HepG2 (cell line): ENCODE measurements around the gene SERTAD2. TPM values are rescaled to one million over a fixed set of nuclear protein-coding genes. Genes with fewer than 3 reads are reported as not detected.
A peak's percentile ranks its signal among the peaks of the same experiment; 100 is the strongest.

ENCODE experiments used
- ATF4 ChIP-seq, 2 experiments: fragments of 450-650 bp in 1 of 2; sonication (generic) in 1 of 2; formaldehyde crosslinking; IDR thresholded peaks; 2 replicates each; pipeline versions ENCODE4 v1.5.0 to v1.8.0; 2020 to 2022; ENCODE audit warnings: mild to moderate bottlenecking in 1 of 2, missing genetic modification reagents in 1 of 2
- BCL3 ChIP-seq: sonication (generic); formaldehyde crosslinking; IDR thresholded peaks from 2 replicates; pipeline ENCODE4 v1.5.1; 2020; ENCODE audit warnings: mild to moderate bottlenecking, missing genetic modification reagents, moderate library complexity
- CBFB ChIP-seq: sonication (generic); formaldehyde crosslinking; IDR thresholded peaks from 2 replicates; pipeline ENCODE4 v1.4.0; 2020; ENCODE audit warnings: missing genetic modification reagents
- E2F1 ChIP-seq: sonication (generic); formaldehyde crosslinking; IDR thresholded peaks from 2 replicates; pipeline ENCODE4 v1.5.0; 2020; ENCODE audit warnings: missing genetic modification reagents
- FOXO4 ChIP-seq: sonication (generic); formaldehyde crosslinking; conservative IDR thresholded peaks from 2 replicates; pipeline ENCODE4 v1.8.1; 2023; ENCODE audit warnings: missing genetic modification reagents
- GRHL1 ChIP-seq: sonication (generic); formaldehyde crosslinking; conservative IDR thresholded peaks from 2 replicates; pipeline ENCODE4 v1.8.0; 2022; ENCODE audit warnings: missing genetic modification reagents
- HNRNPL ChIP-seq: fragments of 200-400 bp; formaldehyde crosslinking; IDR thresholded peaks from 2 replicates; pipeline ENCODE4 v1.6.1; 2017; ENCODE audit warnings: mild to moderate bottlenecking, low read depth, low read length
- MYC ChIP-seq: sonication (generic); formaldehyde crosslinking; IDR thresholded peaks from 2 replicates; pipeline ENCODE4 v1.9.0; 2021; ENCODE audit warnings: missing genetic modification reagents, borderline replicate concordance
- NFKB2 ChIP-seq: sonication (generic); formaldehyde crosslinking; IDR thresholded peaks from 2 replicates; pipeline ENCODE4 v1.4.0; 2020; ENCODE audit warnings: missing genetic modification reagents, borderline replicate concordance
- PREB ChIP-seq: sonication (generic); formaldehyde crosslinking; IDR thresholded peaks from 2 replicates; pipeline ENCODE4 v1.4.0; 2020; ENCODE audit warnings: missing genetic modification reagents
- RFXANK ChIP-seq: IDR thresholded peaks from 2 replicates; pipeline ENCODE4 v1.6.1; 2016
- SALL1 ChIP-seq: sonication (generic); formaldehyde crosslinking; IDR thresholded peaks from 2 replicates; pipeline ENCODE4 v1.8.0; 2022; ENCODE audit warnings: mild to moderate bottlenecking, missing genetic modification reagents
- SATB2 ChIP-seq: sonication (generic); formaldehyde crosslinking; IDR thresholded peaks from 2 replicates; pipeline ENCODE4 v1.5.0; 2020; ENCODE audit warnings: missing genetic modification reagents
- SIX4 ChIP-seq: sonication (generic); formaldehyde crosslinking; IDR thresholded peaks from 2 replicates; pipeline ENCODE4 v1.4.0; 2020; ENCODE audit warnings: missing genetic modification reagents
- ZFP36L2 ChIP-seq: sonication (generic); formaldehyde crosslinking; IDR thresholded peaks from 2 replicates; pipeline ENCODE4 v1.4.0; 2020; ENCODE audit warnings: missing genetic modification reagents
- ZNF138 ChIP-seq: sonication (generic); formaldehyde crosslinking; IDR thresholded peaks from 2 replicates; pipeline ENCODE4 v1.5.0; 2020; ENCODE audit warnings: mild to moderate bottlenecking, low read depth, missing genetic modification reagents
- ZNF253 ChIP-seq: sonication (generic); formaldehyde crosslinking; IDR thresholded peaks from 2 replicates; pipeline ENCODE4 v1.8.0; 2022; ENCODE audit warnings: mild to moderate bottlenecking, missing genetic modification reagents, borderline replicate concordance
- ZNF337 ChIP-seq: sonication (generic); formaldehyde crosslinking; IDR thresholded peaks from 2 replicates; pipeline ENCODE4 v1.5.1; 2020; ENCODE audit warnings: missing genetic modification reagents, low read depth, mild to moderate bottlenecking, borderline replicate concordance
- ZNF484 ChIP-seq: sonication (generic); formaldehyde crosslinking; IDR thresholded peaks from 2 replicates; pipeline ENCODE4 v1.5.1; 2020; ENCODE audit warnings: mild to moderate bottlenecking, low read depth, missing genetic modification reagents, borderline replicate concordance
- ZNF547 ChIP-seq: sonication (generic); formaldehyde crosslinking; IDR thresholded peaks from 2 replicates; pipeline ENCODE4 v1.5.1; 2020; ENCODE audit warnings: mild to moderate bottlenecking, missing genetic modification reagents
- ZNF619 ChIP-seq: sonication (generic); formaldehyde crosslinking; IDR thresholded peaks from 2 replicates; pipeline ENCODE4 v1.4.0; 2020; ENCODE audit warnings: mild to moderate bottlenecking, missing genetic modification reagents
- ZSCAN5A ChIP-seq: sonication (generic); formaldehyde crosslinking; IDR thresholded peaks from 2 replicates; pipeline ENCODE4 v1.8.0; 2022; ENCODE audit warnings: mild to moderate bottlenecking, missing genetic modification reagents, borderline replicate concordance
- polyA plus RNA-seq, 8 experiments: library from polyadenylated mRNA; depleted of rRNA in 3 of 8; stranded (reverse) in 7 of 8; unstranded in 1 of 8; fragments of >200 nt; fragmentation: Illumina TruSeq in 4 of 8; extraction: Trizol in 4 of 8; gene quantifications; 2 replicates each; pipeline versions ENCODE4 v1.2.1 to v1.2.3, GENCODE V29; 2011 to 2016; ENCODE audit warnings: low read depth in 4 of 8, missing spikeins in 1 of 8, mixed read lengths in 1 of 8; ENCODE audit not compliant: insufficient read depth in 1 of 8
- total RNA-seq, 5 experiments: library from RNA; depleted of rRNA; stranded (reverse); fragments of >200 nt; fragmentation: Illumina TruSeq; extraction: Trizol; gene quantifications; 2 replicates each; pipeline ENCODE4 v1.2.3, GENCODE V29; 2016; ENCODE audit warnings: low read depth in 1 of 5

The SERTAD2 gene
- total and polyA plus RNA-seq, 2 of the 13 experiments (the other 11 are each of a cell fraction or from before 2014, with no cell fraction given) = 6.7 to 22.6 TPM

- TF ChIP-seq ZSCAN5A = no peak
- TF ChIP-seq RFXANK (CRISPR knock-in tag) = no peak
- TF ChIP-seq ZNF337 (CRISPR knock-in tag) = 0 out of 2 replicates have a peak, but pooled peaks have one; percentile 20
- no peak for TF ChIP-seq GRHL1
- TF ChIP-seq PREB (CRISPR knock-in tag) = no peak
- TF ChIP-seq ZFP36L2 (CRISPR knock-in tag) = no peak
- no peak for TF ChIP-seq CBFB (CRISPR knock-in tag)
- TF ChIP-seq ZNF619 = no peak
- TF ChIP-seq ATF4 (CRISPR knock-in tag; IDR thresholded peaks at IDR 0.05) = no peak
- TF ChIP-seq ZNF253 = no peak
- TF ChIP-seq MYC (CRISPR knock-in tag) = no peak
- TF ChIP-seq BCL3 (CRISPR knock-in tag) = no peak
- TF ChIP-seq HNRNPL = 0 out of 2 replicates have a peak, but pooled peaks have one; percentile 32
- TF ChIP-seq SALL1 (CRISPR knock-in tag) = peak; percentile 63; the same call in 1 of the 2 replicates
- no peak for TF ChIP-seq E2F1
- no peak for TF ChIP-seq ZNF484
- no peak for TF ChIP-seq ZNF547 (CRISPR knock-in tag)
- TF ChIP-seq SIX4 = no peak
- TF ChIP-seq NFKB2 (CRISPR knock-in tag) = peak; percentile 25; the same call in 1 of the 2 replicates
- no peak for TF ChIP-seq FOXO4 (CRISPR knock-in tag)
- no peak for TF ChIP-seq ZNF138 (CRISPR knock-in tag)
- no peak for TF ChIP-seq SATB2 (CRISPR knock-in tag)
These were observed 4.1 kb downstream of the SERTAD2 start (continued) for GRCh38 chr2:64649626-64650025.
